ENCODE results near the gene ANKRD49.
"Not testable (repeated sequence)": the region's sequence is repeated elsewhere in the genome, so short reads cannot be mapped to it uniquely, and the experiment has no call there.

ANKRD49 gene, protein sequence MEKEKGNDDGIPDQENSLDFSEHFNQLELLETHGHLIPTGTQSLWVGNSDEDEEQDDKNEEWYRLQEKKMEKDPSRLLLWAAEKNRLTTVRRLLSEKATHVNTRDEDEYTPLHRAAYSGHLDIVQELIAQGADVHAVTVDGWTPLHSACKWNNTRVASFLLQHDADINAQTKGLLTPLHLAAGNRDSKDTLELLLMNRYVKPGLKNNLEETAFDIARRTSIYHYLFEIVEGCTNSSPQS

DNA sequence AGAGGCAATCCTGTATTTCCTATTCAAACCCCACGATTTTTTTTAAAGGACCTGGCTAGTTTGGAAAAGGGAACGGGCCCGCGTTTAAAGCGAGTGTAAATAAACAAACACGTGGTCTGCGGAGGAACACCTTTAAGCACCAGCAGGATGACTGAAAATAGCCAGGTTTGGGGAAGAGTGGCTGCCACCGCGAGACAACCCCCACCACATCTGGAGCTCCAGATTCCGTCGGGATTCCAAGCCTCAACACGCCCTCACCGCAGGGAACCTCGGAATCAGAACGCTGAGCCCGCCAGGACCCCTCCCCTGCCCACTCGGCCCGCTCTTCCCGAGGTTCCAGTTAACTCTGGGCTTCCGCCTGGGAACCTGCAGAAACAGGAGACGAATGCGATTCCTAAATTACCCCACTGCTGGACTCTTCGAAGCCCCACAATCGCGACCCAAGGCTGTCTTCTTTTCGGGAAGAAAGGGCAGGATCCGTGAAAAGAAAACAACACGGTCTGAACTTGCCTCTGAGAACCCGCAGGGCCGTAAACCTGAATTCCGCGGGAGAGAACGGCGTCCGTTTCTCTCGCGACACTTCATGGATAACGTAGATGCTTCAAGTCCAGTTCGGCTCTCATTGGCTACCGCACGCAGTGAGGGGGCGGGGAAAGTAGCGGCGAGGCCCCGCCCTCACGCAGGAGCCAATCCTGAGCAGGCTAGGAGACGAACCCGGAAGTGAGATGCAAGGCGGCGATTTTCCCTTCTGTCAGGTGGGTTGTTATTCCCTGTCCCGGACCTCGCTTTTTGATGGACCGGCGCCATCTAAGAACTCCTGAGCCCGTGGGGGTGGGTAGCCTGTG is at the start of gene ANKRD49, which contains the start of gene MRE11:
Gene ANKRD49 (plus strand): TSS at position 704 of the 845 bp plus-strand sequence. CDS start 2,710 bp downstream, outside the sequence.
Gene MRE11 (minus strand): TSS at position 564 of the 845 bp plus-strand sequence. CDS start 1,043 bp downstream, outside the sequence.
- DNase-seq, result peak; percentile 98

DNA sequence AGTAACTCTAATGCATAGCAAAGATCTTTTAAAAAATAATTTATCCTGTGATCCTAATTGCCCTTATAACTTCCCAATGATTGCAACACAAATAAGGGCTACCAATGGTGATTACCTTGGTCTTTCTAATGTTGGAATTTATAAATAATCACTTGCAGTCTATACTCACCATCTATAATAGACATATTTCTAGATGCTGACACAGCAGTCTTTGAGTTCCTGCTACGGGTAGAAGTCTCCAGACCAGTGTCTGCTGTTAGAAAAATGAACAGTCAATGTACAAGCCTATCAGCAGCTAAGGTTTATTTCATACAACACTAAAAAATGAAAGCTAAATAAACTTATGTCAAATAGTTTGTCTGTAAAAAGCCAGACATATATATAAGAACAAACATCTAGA is 48.1 kb upstream of the ANKRD49 start:
- no peak for DNase-seq

DNA sequence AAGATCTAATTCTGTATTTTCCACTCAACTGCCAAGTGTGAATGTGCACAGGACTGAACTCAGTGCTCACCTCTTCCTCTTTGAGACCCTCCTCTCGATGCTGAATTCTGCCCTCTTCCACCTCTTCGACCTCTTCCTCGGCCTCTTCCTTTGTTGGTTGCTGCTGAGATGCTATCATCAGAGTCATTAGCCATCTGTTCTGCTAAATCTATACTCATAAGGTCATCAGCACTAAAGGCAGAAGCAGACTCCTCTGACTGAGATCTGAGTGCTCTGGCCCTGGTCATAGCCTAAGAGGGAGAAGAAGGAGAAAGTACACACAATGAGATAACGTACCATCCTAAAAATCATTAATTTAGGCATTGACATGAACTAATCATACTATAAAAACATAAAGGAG is 46.6 kb upstream of the ANKRD49 start:
- DNase-seq, result no peak

DNA sequence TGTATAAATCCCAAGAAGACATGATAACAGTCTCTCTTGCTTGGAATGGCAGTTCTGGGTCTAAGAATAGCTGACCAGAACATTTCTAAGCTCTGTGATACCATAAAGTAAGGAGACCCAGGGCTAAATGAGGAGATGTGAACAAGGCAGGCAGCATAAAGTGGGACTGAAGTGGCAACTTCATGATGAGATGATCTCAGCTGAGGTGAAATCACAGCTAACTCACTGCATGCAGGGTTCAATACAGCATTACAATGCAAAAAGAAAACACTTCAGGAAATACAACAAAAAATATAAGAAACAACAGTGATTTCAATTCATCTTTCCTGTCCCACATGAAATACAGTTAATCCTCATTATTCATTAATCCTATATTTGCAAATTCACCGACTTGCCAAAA is 44.8 kb upstream of the ANKRD49 start:
- no peak for DNase-seq

DNA sequence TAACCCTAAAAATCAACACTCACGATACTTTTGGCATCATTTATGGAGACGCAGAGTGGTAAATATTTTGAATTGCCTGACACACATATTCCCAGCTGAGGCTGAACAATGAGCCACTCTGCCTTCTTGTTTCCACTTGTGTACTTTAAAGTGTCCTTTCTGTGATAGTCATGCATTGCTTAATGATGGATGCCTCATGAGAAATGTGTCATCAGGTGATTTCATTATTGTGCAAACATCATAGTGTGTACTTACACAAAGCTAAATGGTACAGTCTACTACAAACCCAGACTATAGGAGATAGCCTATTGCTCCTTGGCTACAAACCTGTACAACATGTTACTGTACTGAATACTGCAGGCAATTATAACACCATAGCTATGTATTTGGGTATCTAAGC is 44.3 kb upstream of the ANKRD49 start:
- peak; percentile 2 for DNase-seq

DNA sequence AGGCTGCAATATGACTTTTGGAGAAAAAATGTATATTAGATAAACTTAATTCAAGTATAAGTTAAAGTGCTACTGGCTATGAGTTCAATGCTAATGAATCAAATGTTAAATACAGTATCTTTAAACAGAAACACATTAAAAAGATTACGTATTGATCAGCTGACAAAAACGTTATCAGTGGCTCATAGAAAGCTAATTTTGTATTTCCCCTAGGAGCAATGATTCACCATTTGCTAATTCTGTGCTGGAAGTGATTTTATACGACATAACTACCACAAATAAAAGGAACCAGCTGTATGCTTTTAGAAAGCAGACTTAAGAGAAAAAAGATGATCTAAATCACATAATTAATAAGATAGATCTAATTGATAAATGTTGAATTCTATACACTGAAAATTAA is 43.7 kb upstream of the ANKRD49 start:
- no peak for DNase-seq

DNA sequence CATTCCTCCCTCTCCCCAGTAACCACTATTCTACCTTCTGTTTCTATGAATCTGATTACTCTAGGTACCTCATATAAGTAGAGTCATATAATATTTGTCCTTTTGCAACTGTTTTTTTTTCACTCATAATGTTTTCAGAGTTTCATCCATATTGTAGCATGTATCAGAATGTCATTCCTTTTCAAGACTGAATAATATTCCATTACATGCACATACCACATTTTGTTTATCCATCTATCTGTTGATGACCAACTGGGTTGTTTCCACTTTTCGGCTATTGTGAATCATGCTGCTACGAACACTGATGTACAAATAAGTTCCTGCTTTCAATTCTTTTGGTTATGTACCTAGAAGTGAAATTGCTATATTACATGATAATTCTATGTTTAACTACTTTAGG is 40.8 kb upstream of the ANKRD49 start:
- no peak for DNase-seq

DNA sequence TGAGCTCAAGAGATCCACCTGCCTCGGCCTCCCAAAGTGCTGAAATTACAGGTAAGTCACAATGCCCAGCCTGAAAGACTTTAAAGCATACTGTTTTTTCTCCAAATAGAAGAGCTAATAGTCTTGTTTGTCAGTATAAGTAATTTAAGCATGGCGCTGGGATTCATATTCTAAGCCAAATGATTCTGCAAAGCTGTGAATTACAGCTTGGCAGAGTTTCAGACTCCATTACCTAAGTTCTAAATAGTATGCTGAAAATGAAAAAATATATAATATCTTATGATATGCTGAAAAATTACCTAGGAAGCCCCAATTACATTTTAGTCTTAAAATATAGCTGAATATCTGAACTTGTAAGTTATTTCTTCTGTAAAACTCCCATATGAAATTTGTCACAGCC is 39.5 kb upstream of the ANKRD49 start:
- DNase-seq, result no peak

DNA sequence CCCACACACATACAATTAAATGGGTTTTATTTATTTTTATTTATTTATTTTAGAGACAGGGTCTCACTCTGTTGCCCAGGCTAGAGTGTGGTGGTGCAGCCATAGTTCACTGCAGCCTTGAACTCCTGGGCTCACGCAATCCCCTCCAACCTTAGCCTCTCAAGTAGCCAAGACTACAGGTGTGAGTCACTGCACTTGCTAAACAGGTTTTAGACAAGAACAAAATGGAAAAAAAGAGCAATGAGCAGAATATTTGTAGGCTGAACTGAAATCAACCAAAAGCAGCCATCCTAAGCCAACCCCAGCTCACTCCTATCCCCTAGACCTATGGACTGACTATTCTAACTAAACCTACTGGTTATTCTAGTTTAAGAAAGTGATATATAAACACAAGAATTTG is 37.9 kb upstream of the ANKRD49 start:
- DNase-seq, result no peak

DNA sequence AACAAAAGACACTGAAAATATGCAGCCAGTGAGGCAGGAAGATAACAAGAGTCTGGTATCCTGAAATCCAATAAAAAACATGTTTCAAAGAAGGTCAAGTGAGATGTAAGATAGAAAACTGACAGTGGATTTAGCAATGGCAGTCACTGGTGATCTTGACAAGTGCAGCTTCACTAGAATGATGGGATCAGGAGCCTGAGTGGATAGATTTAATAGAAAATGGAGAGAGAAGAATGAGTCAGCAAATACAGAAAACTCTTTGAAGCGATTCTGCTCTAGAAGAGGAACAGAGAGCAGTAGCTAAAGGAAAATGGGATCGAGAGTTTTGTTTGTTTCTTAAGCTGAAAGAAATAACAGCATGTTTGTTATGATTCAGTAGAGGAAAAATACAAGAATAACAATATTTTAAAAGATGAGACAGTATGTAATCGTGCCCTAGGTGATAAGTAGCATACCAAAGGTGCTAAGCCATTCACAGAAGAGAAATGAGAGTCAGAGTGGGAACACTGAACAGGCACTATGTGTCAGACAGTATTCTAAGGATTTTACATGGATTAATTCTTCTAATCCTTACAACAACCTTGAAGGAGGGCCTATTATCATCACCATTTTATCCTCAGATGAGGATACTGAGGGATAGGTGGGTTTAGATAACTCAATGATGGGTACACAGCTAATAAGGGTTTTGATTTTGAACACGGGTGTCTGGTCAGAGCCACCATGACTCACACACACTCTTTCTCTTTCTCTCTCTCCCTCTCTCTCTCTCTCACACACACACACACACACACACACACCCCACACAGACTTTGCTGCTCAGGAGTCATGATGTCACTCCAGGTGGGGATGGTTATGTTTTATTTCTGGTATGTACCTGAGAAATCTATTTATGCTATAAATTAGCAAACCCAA is 36.4 kb upstream of the ANKRD49 start:
- no peak for DNase-seq

DNA sequence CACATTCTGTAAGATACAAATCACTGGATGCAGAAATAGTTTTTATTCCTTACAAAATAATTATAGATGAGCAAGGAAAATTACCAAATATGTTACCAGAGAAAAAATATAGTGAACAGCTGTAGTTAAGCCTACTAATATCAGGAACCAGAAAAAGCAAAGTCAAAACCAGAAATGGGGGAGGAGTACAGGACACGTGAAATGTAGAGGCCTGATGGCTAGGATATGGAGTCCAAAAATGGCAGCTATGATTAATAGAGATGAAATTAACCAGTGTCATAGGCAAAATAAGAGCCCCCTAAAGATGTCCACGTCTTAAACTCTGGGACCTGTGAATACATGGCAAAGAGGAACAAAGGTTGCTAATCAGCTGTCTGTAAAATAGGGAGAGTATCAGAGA is 34.2 kb upstream of the ANKRD49 start:
- no peak for DNase-seq

DNA sequence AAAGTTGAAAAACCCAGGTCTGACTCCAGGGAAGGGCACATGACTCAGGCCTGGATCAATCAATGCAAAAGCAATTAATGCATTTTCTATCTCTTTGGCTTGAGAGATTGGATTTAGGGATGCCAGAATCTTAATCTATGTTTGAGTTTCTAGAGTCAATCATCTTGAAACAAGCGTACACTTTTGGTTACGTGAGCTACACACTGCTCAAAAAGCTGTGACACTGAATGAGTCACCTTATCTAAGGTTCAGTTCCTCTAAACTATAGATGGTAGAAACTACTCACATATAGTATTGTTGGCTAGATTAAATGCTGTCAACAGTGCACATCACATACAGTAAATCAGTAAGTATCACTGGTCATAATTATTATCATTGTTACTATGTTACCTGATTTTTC is 24.4 kb upstream of the ANKRD49 start:
- no peak for DNase-seq

DNA sequence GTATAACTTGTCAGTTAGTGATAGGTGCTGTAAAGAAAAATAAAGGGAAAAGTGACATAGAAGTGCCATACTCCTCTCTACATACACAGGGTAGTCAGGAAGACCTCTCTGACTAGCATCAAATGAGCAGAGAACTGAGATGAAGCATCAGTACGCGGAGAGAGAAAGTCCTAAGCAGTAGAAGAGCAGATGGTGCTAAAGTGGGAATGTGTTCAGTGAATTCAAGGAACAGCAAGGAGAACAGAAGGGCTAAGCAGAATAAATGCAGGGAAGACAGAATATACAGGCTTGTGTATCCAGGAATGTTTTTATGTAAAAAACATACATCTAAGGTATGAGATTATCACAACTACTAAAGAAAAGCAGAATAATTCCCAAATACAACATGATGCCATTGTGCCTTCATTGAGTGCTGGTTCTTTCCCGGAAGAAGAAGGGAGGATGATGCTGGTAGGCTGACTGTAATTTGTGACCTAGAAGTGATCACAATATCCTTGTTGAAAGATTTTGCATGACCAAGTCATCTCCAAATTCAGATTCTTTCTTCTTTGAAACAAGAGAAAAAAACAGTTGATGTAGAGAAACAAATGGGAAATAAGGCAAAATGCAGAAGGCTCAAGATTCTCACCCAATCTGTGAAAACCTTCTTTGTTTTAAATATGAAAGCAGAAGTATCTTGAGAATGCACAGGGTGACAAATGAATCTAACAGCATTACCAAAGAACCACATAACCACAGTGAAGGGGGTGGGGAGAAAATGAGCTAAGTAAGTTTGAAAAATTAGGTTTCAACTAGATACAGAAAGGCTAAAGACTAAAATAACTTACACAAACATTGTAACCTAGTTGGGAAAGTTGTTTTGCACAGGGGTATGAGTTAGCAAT is 20.6 kb upstream of the ANKRD49 start:
- DNase-seq, result no peak

DNA sequence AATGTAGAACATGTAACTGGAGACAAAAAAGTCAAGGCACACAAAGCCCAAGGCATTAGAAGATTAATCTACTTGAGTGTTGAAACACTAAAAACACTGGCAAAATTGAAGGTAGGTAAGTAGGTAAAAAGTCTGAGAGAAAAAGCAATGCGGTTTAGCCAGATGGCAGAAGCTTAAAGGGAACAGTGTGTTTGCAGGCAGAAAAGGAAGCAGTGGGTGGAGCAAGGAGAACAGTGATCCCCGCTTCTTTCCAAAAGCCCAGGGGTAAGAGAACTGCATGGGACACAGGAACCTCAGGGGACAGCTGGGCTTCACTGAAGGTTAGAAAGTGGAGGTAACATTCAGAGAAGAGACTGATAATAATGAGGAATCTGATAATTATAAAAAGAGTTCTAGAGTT is 16.2 kb upstream of the ANKRD49 start:
- DNase-seq, result no peak

DNA sequence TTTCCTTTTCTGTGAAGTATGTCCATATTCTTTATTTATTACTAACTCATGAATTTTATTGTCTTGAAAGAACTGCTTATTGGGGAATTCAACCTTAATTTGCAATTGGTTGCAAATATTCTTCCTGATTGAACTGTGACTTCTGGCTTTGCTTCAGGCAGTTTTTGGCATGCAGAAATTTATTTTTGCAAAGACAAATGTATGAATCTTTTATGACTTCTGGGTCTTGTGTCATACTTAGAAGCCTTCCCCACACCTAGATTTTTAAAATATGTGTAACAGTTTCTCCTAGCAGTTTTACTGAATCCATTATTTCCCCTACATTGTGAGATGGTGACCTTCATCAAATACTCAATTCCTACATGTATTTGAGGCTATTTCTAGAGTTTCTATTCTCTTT is 12.4 kb upstream of the ANKRD49 start:
- no peak for DNase-seq

DNA sequence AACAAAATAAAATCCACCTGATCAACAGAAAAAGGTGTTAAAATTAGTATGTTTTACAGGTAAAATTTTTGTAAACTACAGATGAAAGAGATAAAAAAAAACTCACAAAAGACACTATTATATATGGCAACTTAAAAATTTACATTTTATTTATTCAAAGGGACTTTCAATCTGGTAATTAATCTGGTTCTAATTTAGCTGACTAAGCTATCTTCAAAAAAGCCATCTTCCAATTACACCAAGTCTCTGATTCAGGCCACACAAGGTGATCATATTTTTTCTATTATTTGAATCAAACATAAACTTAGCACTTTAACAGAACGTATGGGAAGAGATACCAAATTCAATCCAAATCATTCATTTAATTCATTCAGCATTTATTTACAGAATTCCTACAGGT is 7.7 kb upstream of the ANKRD49 start:
- no peak for DNase-seq

DNA sequence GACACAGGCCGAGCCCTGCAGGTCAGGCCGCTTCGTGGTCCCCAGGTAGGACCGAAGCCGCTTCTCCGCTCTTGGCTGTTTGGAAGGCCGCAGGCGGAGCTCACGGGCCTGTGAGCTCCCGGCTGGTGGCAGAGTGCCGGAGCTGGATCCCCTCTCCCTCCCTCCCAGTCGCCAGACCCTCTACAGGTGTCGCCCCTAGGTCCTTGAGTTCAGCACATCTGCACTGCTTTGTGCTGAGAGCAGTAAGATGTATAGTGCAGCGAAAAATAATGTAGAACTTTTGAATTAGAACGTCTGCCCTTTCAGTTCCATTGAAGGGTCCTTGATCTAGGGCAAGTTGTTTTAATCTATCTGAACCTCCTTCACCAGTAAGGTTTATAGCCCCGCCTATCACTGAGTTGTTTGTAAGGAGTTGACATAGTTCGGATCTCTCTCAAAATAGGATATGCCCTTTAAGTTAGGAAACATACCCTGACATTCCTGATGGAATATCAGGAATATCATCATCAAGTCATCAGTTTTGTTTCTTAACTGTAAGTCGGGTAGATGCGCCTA is 419 bp downstream of the ANKRD49 start:
- DNase-seq, result no peak

DNA sequence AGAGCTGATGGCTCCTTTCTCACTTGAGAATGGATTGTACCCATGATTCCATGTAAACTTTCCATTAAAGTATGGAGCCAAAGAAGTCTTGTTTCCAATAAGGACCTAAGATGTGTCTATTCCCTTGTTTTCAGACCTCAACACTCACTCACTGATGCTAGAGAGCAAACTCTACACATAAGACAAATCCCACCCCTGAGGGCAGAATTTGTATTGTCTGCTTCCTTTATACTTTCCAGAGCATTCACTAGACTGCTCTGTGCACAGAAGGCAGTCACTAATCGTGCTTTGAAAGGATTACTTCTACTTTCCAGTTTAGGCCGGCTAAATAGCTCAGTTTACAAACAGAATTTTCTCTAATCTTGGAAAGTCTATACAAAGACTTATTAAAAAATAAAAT is 6.4 kb downstream of the ANKRD49 start:
- DNase-seq, result no peak

DNA sequence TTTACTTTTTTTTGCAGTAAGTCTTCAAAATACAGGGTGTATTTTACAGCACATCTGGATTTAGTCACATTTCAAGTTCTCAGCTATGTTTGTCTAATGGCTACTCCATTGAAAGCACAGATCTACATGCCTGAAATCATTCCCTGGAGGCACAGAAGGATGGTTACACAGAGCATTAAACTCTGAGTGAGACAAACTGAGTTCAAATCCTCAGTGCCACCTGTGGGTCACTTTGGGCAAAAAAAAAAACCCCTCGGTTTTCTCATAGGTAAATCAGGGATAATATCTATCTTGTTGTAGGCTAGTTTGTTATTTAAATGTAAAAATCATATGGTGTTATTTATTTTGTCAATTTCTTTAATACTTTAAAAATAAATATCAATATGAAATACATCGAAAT is 7.7 kb downstream of the ANKRD49 start:
- DNase-seq, result no peak

DNA sequence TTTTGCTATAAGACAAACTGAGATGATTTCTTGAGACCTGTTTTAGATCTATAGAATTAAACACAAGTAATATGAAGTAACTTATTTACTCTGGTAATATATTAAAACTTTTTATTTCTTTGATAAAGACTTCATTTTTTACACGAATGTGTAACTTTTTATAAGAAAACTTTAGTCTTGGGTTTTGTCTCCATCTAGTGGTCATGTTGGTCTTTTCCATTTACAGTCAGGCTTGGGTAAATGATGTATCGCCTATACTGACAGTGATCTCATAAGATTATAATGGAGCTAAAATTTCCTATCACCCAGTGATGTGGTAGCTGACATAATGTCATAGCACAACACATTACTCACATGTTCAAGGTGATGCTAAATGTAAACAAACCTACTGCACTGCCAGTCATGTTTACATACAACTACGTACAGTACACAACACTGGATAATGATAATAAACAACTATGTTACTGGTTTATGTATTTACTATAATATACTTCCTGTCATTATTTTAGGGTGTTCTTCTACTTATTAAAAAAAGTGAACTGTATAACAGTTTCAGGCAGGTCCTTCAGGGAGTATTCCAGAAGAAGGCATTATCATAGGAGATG is 11.0 kb downstream of the ANKRD49 start:
- peak; percentile 19 for DNase-seq

DNA sequence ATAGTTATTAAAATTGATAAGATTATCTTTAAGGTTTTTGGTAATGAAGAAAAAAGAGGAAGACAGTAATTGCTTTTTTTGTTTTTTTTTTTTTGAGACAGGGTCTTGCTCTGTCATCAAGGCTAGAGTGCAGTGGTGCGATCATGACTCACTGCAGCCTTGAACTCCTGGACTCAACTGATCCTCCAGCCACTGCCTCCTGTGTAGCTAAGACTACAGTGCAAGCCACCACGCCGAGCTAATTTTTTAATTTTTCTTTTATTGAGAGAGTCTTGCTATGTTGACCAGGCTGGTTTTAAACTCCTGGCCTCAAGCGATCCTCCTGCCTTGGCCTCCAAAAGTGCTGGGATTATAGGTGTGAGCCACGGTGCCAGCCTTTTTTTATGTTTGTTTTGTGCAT is 12.7 kb downstream of the ANKRD49 start:
- DNase-seq, result not testable (repeated sequence)

DNA sequence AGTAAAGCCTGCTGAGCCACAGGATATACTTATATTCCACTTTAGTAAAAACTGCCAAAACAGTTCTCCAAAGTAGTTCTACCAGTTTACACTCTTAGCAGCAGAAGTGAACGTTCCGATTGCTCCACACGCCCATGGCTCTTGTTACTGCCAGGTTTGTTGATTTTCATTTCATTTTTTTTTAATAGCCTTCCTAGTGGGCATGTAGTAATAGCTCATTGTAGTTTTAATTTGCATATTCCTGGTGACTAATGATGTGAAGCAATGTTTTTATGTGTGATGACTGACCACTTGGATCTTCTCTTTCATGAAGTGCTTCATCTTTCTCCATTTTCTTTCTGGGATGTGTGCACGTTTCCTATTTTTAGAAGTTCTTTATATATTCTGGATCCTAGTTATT is 13.7 kb downstream of the ANKRD49 start:
- DNase-seq, result no peak

Data from NCI-H1436 (cell line).